GM21360 (cell line): Measurements from ENCODE around the gene SPEG.
A peak's percentile ranks its signal among the peaks of the same experiment; 100 is the strongest.
"Not testable (repeated sequence)": the region's sequence is repeated elsewhere in the genome, so short reads cannot be mapped to it uniquely, and the experiment has no call there.

ENCODE experiments used
- ATAC-seq: cut with Tn5 transposase; IDR thresholded peaks from one replicate; pipeline ENCODE4 v1.9.1; 2021; ENCODE audit warnings: mild to moderate bottlenecking, moderate library complexity; ENCODE audit not compliant: unreplicated experiment

The SPEG gene

GRCh38 chr2:219434718-219435525 is at the start of gene SPEG:
SPEG (plus strand) TSS chr2:219434843; CDS start chr2:219434978, 135 bp downstream.
- ATAC-seq: no peak

DNA sequence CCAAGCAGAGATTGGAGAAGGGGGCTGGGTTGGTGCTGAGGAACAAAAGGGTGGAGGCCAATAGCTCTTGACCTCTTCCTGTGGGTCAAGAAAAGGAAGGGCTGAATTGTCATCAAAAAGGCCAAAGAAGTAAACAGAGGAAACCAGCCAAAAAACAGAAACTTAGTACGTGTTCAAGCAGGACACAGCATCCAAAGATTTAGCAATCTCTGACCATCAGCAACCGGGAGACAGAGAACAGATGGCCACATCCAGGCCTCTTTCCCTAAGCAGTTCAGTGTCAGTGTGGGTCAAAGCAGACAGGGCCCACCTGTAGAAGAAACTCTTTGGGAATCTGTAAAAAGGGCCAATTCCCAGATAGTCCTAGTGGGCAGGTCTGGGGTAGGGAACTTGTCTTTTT is 49.8 kb upstream of the SPEG start:
- ATAC-seq: no peak

GRCh38 chr2:219385958-219386520 is 48.6 kb upstream of the SPEG start:
- no peak for ATAC-seq

GRCh38 chr2:219386532-219387280 is 47.9 kb upstream of the SPEG start:
- ATAC-seq: no peak

DNA sequence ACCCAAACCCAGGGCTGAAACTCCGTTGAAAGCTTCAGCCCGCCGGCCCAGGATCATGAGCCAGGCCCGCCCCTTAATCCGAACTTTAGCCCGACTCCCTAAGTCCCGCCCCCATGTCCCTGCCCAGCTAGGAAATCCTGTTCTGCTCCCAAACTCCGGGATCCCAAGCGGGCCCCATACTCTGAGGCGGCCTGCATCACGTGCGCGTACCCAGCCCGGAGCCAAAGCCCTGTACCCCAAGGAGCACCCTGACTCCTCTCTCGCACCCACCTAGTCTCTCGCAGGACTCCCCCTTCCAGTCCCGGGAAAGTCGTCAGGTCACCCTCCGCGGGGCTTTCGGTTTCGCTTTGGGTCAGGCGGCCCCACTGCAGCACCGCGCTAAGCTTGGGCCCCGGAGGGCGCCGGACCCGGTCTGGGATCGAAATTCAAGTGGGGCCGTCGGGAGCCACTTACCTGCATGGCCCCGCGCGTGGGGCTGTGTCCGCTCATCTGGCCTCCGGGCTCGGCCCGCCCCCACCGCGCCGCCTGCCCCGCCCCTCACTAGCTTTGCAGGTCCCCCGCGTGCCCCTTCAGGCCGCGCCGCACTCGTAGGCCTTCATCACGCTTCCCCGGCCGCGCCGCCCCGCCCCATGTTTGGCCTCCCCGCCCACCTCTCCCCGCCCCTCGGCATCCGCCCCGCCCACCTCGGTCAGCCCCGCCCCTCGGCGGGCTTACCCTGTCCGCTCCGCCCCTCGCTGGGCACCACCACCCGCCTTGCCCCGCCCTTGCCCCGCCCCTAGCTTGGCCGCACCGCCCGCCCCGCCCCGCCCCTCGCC is 47.1 kb upstream of the SPEG start, which contains the start of gene DNPEP:
TSS of gene DNPEP (minus strand) at position 607 of the 815 bp plus-strand sequence. CDS start at position 489, 118 bp downstream.
- peak; percentile 51 for ATAC-seq

DNA sequence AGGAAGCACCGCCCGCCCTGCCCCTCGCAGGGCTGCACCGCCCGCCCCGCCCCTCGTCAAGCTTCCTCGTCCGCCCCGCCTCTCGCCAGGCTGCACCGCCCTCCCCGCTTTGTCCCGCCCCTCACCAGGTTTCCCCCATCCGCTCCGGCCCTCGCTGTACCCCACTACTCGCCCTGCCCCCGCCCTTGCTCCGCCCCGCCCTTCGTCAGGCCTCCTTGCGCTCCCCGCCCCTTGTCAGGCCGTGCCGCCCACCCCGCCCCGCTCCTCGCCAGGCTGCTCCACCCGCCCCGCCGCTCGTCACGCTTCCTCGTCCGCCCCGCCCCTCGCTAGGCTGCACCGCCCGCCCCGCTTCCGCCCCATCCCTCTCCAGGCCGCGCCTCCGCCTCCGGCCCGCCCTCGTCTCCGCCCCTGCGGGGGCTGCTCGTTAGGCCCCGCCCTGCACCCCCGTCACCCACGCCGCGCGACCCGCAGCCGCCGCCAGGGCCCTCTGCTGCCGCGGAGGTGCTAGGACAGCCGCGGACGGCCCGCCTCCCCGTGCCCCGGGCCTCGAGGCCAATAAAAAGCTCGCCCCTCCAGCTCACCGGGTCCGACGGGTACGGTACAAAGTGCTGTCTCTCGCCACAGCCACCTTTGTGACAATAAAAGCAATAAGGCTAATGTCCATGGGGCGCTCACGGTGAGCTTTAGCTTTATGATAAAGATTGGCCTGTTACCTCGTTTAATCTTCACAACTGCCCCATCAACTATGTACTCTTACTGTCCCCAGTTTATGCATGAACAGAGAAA is 46.3 kb upstream of the SPEG start:
- peak; percentile 75 for ATAC-seq

GRCh38 chr2:219388907-219389156 is 45.8 kb upstream of the SPEG start:
- ATAC-seq: no peak

DNA sequence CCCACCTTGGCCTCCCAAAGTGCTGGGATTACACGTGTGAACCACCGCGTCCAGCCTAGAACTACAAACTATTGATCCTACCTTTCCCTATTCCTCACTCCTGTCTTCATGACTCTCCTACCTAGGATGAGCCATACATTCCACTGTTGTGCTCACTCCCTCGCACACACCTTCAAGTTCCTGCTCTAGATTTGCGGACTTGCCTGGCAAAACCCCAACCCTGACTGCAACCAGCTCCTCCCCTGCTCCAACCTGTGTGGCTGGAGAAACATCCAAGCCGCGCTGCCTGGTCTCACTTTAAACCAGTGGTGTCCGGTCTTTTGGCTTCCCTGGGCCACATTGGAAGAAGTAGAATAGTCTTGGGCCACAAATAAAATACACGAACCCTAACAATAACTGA is 41.9 kb upstream of the SPEG start:
- no peak for ATAC-seq

- not testable (repeated sequence) for ATAC-seq
These were observed 39.6 kb upstream of the SPEG start for GRCh38 chr2:219395056-219395455.

DNA sequence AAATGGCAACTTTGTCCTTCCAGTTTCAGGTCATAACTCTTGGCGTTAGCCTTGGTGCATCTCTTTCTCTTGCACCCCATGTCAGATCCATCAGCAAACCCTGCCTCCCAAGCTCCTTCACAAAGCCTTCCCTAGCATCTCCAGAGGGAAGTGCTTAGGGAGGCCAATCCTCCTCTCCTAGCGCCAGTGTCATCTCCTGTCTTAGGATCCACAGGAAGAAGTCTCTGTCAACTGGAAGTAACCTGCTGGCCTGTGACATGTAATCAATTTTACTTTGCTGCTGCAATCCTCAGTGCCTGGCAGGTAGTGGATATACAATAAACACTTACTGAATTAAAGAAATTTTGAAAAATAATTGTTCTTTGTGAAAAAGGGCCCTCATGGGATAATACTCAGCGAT is 39.0 kb upstream of the SPEG start:
- ATAC-seq: no peak

DNA sequence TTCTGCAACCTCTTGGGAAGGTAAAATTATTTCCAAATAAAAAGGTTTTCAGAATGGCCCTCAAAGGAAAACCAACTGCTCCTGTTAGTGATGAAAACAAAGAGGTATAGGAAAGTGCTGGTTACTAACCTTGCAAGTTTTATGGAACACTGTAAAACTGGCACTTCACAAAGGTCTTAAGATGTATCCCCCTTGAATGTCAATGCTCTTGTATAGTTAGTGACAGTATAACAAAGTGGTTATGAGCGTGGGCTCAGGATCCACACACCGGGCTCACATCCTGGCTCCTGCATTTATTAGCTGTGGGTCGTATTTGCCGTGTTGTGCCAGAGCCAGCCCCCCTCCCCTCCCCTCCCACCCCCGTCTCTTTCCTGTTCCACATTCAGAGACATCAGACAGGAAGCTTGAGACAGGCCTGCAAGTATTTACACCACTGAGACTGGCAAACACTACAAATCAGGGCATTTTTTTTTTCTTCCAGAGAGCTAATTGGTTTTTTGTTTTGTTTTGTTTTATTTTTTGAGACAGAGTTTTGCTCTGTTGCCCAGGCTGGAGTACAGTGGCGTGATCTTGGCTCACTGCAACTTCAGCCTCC is 37.7 kb upstream of the SPEG start:
- ATAC-seq: no peak

DNA sequence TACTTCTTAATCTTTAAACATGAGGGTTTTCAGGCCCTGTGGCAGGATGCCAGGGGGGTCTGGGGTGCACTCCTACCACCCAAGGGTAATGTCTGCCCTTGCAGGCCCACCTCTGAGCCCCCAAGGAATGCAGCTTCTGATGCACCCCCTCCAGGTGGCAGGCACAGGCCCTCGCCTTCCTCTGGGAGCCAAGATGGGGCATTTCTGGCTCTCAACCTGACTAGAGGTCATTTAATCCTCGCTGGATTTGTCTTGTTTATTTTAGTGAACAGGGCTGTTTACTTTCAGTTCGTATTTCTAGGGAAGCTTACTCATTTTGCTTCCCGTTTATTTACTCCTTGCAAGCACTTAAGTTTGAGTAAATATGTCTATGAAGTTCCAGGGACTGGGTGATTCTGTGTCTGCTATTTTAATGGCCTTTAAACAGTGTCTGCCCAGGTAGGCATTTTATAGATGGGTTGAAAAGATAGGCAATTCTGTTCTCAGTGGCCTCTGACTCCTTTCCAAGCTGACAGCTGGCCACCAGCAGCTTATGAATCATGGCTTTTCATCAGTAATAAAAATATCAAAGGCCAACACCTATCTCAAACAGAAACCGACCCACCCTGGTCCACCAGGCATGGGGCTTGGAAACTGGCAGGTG is 35.8 kb upstream of the SPEG start:
- no peak for ATAC-seq

DNA sequence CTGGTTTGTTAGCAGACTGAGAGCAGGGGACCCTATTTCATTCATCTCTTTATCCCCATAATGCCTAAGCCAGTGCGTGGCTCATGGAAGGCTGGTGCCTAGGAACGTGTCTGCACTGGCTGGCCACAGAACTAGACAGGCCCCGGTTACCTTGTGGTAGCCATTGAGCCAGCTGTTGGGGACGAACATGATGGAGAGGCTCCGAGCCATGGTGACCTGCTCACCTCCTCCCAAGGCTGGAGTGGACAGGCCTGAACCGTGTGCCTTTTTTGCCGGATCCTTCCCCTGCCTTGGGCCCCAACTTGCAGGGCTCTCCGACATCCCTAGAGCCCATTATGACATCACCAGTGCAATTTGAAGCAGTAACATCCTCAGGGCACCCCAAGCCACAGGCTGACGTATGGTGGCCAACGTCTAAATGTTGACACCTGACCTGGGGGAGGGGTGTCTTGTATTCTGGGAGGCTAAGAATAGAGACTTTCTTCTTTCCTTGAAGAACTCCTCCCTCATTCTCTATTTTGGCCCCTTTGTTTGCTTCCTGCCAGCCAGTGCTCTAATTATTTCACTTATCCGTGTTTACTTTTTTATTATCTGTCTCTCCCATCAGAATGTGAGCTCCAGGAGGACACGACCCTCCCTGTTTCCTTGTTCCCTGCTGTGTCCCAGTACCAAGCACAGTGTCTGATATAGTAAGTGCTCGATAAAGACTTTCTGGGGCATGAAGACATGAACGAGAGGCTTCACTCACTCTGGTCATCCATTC is 34.7 kb upstream of the SPEG start:
- ATAC-seq: no peak

- no peak for ATAC-seq
These were observed 34.1 kb upstream of the SPEG start for GRCh38 chr2:219400562-219400961.

DNA sequence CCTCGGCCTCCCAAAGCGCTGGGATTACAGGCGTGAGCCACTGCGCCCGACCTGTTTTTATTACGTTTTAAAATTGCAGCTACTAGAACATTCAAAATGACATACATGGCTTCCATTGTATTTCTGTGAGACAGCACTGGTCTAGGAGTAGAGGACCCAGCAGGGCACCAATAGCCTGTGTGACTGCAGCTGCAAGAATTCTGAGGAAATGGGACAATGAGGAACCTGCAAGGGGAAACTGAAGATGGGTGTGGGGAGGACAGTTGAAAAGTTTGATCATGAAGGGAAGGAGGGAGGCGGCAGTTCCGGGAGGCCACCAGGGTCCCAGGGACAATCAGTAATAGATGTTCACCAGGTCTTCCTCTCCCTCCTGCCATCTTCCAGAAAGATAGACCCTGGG is 33.0 kb upstream of the SPEG start:
- no peak for ATAC-seq

GRCh38 chr2:219402665-219403515 is 31.8 kb upstream of the SPEG start:
- no peak for ATAC-seq

DNA sequence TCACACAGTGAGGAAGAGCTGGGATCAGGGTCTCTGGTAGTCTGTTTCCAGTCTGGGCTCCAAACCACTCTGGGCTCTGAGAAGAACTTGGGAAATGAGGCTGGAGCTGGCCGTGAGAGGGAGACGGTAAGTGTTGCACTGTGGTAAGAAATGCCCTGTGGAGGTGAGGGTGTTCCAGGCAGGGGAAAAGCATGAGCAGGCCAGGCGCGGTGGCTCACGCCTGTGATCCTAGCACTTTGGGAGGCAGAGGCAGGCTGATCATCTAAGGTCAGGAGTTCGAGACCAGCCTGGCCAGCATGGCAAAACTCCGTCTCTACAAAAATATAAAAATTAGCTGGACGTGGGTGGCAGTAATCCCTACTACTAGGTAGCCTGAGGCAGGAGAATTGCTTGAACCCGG is 30.8 kb upstream of the SPEG start:
- no peak for ATAC-seq
